Measurements from ENCODE around the gene TCF4. TPM values are rescaled to one million over a fixed set of nuclear protein-coding genes. Genes with fewer than 3 reads are reported as not detected.

Gene TCF4
- total RNA-seq, 1 donor from 2014 or later = 115 TPM

DNA sequence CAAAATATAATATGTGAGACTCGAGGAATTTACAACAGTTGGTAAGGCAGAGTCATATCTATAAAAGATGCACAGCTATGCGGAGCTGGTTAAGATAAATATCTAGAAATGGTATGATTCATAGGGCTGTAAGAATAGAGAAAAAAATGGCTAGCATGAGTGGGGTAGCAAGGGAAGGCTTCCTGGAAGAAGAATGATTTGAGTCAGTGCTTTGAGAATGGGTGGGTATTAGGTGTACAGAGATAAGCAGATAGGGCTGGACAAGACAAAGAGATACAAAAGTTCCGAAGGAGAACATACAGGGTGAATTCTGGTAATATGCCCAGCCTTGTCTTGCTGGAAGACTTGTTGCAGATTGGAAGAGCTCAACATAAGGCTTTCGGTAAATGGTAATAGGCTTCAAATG is 337.2 kb downstream of the TCF4 start:
- Histone ChIP-seq H3K36me3 (ENCODE audit: insufficient read depth, low read length) (peaks cover 11% of the 10 kb centered on the region), H3K27ac (ENCODE audit: low read depth, low read length) (peak overlapping the region; percentile 52), H3K27me3 (ENCODE audit: insufficient read depth, low read length) (no peaks in the 10 kb centered on the region), H3K9ac (ENCODE audit: low read length) (peak overlapping the region; percentile 17), H3K4me3 (ENCODE audit: insufficient read depth, low read depth, low read length) (no peak overlapping the region), H3K4me1 (ENCODE audit: insufficient read depth, low read length) (peaks cover 23% of the 10 kb centered on the region), H3K9me3 (ENCODE audit: insufficient read depth, low read depth, low read length) (no peaks in the 10 kb centered on the region), H2AFZ (ENCODE audit: low read depth, low read length) (no peak overlapping the region), H4K20me1 (ENCODE audit: insufficient read depth, low read length) (no peaks in the 10 kb centered on the region), H3K4me2 (ENCODE audit: low read length) (peak overlapping the region; percentile 57), H3K79me2 (ENCODE audit: insufficient read depth, low read length) (no peaks in the 10 kb centered on the region)
- H3K9me3 Mint-ChIP-seq (ENCODE audit: unreplicated experiment) = no peaks in the 10 kb centered on the region
- TF ChIP-seq, protein P1, sequence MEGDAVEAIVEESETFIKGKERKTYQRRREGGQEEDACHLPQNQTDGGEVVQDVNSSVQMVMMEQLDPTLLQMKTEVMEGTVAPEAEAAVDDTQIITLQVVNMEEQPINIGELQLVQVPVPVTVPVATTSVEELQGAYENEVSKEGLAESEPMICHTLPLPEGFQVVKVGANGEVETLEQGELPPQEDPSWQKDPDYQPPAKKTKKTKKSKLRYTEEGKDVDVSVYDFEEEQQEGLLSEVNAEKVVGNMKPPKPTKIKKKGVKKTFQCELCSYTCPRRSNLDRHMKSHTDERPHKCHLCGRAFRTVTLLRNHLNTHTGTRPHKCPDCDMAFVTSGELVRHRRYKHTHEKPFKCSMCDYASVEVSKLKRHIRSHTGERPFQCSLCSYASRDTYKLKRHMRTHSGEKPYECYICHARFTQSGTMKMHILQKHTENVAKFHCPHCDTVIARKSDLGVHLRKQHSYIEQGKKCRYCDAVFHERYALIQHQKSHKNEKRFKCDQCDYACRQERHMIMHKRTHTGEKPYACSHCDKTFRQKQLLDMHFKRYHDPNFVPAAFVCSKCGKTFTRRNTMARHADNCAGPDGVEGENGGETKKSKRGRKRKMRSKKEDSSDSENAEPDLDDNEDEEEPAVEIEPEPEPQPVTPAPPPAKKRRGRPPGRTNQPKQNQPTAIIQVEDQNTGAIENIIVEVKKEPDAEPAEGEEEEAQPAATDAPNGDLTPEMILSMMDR (IDR thresholded peaks at IDR 0.05; ENCODE audit: insufficient read depth, low read depth, low read length) = no peak
- TF ChIP-seq EZH2 (IDR thresholded peaks at IDR 0.05; ENCODE audit: insufficient read depth, low read length) = no peak
- FAIRE-seq = peak; percentile 88
- peak; percentile 85 for DNase-seq (ENCODE audit: low read depth)
- peaks cover 28% of the 10 kb centered on the region for H3K36me3 Mint-ChIP-seq (ENCODE audit: low read depth, unreplicated experiment)
- no peak overlapping the region for H3K4me3 Mint-ChIP-seq (ENCODE audit: unreplicated experiment)
- H3K27me3 Mint-ChIP-seq (ENCODE audit: low read depth, unreplicated experiment) = no peaks in the 10 kb centered on the region
- peaks cover 45% of the 10 kb centered on the region for H3K4me1 Mint-ChIP-seq (ENCODE audit: low read depth, unreplicated experiment)
- H3K27ac Mint-ChIP-seq (ENCODE audit: unreplicated experiment) = no peak overlapping the region

DNA sequence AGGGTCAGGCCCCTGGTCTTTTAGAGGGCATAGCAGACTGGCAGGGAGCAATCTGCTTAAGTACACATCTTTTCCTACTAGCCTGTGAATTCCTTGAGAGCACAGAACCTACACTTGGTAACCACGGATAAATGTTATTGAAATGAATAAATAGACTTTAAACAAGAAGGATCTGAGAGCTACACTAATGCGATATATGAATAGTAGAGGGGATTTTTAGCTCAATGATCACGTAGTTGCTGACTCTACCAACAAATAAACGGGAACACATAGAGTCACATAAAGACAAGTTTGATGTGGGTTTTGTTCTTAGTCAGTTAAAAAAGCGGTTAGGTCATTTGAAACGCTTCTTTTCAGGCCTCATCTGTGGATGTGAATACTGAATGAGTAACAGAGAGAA is 338.4 kb downstream of the TCF4 start:
- Histone ChIP-seq H3K27ac (ENCODE audit: low read depth, low read length) (no peak overlapping the region), H3K4me1 (ENCODE audit: insufficient read depth, low read length) (peaks cover 33% of the 10 kb centered on the region), H3K27me3 (ENCODE audit: insufficient read depth, low read length) (no peaks in the 10 kb centered on the region), H2AFZ (ENCODE audit: low read depth, low read length) (no peak overlapping the region), H4K20me1 (ENCODE audit: insufficient read depth, low read length) (no peaks in the 10 kb centered on the region), H3K9ac (ENCODE audit: low read length) (no peak overlapping the region), H3K4me3 (ENCODE audit: insufficient read depth, low read depth, low read length) (no peak overlapping the region), H3K79me2 (ENCODE audit: insufficient read depth, low read length) (no peaks in the 10 kb centered on the region), H3K4me2 (ENCODE audit: low read length) (no peak overlapping the region), H3K36me3 (ENCODE audit: insufficient read depth, low read length) (peaks cover 6% of the 10 kb centered on the region), H3K9me3 (ENCODE audit: insufficient read depth, low read depth, low read length) (no peaks in the 10 kb centered on the region)
- H3K36me3 Mint-ChIP-seq (ENCODE audit: low read depth, unreplicated experiment) = peaks cover 28% of the 10 kb centered on the region
- FAIRE-seq (no peak), DNase-seq (ENCODE audit: low read depth) (peak; percentile 49)
- H3K27ac Mint-ChIP-seq (ENCODE audit: unreplicated experiment) = no peak overlapping the region
- H3K4me1 Mint-ChIP-seq (ENCODE audit: low read depth, unreplicated experiment) = peaks cover 44% of the 10 kb centered on the region
- H3K9me3 Mint-ChIP-seq (ENCODE audit: unreplicated experiment) = no peaks in the 10 kb centered on the region
- peak overlapping the region; percentile 3 for H3K4me3 Mint-ChIP-seq (ENCODE audit: unreplicated experiment)
- no peaks in the 10 kb centered on the region for H3K27me3 Mint-ChIP-seq (ENCODE audit: low read depth, unreplicated experiment)
- TF ChIP-seq EZH2 (IDR thresholded peaks at IDR 0.05; ENCODE audit: insufficient read depth, low read length) = no peak
- TF ChIP-seq, protein P1 (IDR thresholded peaks at IDR 0.05; ENCODE audit: insufficient read depth, low read depth, low read length) = no peak

DNA sequence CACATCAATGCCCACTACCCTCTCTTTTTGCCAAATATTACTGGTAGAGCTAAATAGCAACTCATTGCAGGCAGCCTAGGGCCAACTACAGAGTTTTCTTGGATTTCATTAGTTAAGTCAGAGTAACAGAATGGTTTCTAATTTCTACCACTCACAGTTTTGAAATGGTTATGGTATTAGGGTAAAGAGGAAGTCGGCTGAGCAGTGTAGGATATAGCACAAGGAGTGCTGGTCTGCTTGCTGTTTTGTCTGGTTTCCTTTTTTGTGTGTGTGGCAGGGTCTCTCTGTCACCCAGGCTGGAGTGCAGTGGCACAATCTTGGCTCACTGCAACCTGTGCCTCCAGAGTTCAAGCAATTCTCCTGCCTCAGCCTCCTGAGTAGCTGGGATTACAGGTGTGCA is 339.5 kb downstream of the TCF4 start:
- Histone ChIP-seq H3K4me1 (ENCODE audit: insufficient read depth, low read length) (peaks cover 44% of the 10 kb centered on the region), H3K9ac (ENCODE audit: low read length) (no peak overlapping the region), H3K9me3 (ENCODE audit: insufficient read depth, low read depth, low read length) (no peaks in the 10 kb centered on the region), H3K27me3 (ENCODE audit: insufficient read depth, low read length) (no peaks in the 10 kb centered on the region), H3K4me3 (ENCODE audit: insufficient read depth, low read depth, low read length) (no peak overlapping the region), H3K27ac (ENCODE audit: low read depth, low read length) (no peak overlapping the region), H2AFZ (ENCODE audit: low read depth, low read length) (no peak overlapping the region), H3K36me3 (ENCODE audit: insufficient read depth, low read length) (no peaks in the 10 kb centered on the region), H3K79me2 (ENCODE audit: insufficient read depth, low read length) (no peaks in the 10 kb centered on the region), H4K20me1 (ENCODE audit: insufficient read depth, low read length) (peaks cover 7% of the 10 kb centered on the region), H3K4me2 (ENCODE audit: low read length) (no peak overlapping the region)
- Mint-ChIP-seq H3K36me3 (ENCODE audit: low read depth, unreplicated experiment) (peaks cover 27% of the 10 kb centered on the region), H3K9me3 (ENCODE audit: unreplicated experiment) (no peaks in the 10 kb centered on the region), H3K27me3 (ENCODE audit: low read depth, unreplicated experiment) (no peaks in the 10 kb centered on the region), H3K4me3 (ENCODE audit: unreplicated experiment) (no peak overlapping the region), H3K27ac (ENCODE audit: unreplicated experiment) (no peak overlapping the region), H3K4me1 (ENCODE audit: low read depth, unreplicated experiment) (peaks cover 45% of the 10 kb centered on the region)
- TF ChIP-seq EZH2 (IDR thresholded peaks at IDR 0.05; ENCODE audit: insufficient read depth, low read length) = no peak
- TF ChIP-seq, protein P1 (IDR thresholded peaks at IDR 0.05; ENCODE audit: insufficient read depth, low read depth, low read length) = no peak
- no peak for FAIRE-seq
- no peak for DNase-seq (ENCODE audit: low read depth)
